Sigmoid colon (tissue), 4 donors: ENCODE data around the gene GDPD1.

Source experiments
- CTCF ChIP-seq, 4 experiments: fragments of 450-650 bp in 3 of 4; fragments of 200-600 bp in 1 of 4; IDR thresholded peaks; one replicate each; pipeline ENCODE4 v1.5.1; 2016 to 2019; ENCODE audit warnings: antibody characterized with exemption in 4 of 4, mild to moderate bottlenecking in 3 of 4, moderate library complexity in 2 of 4
- EP300 ChIP-seq, 4 donors: sonication (generic); formaldehyde crosslinking; IDR thresholded peaks; one replicate each; pipeline ENCODE4 v1.6.1; 2017; ENCODE audit warnings: antibody characterized with exemption in 4 of 4
- POLR2A ChIP-seq, 2 donors: fragments of 450-650 bp; IDR thresholded peaks; one replicate each; pipeline ENCODE4 v1.6.1; 2016; ENCODE audit warnings: antibody characterized with exemption in 2 of 2, mild to moderate bottlenecking in 2 of 2, moderate library complexity in 2 of 2

GRCh38 chr17:59180626-59181025 is 39.7 kb upstream of the GDPD1 start:
- TF ChIP-seq CTCF (IDR thresholded peaks at IDR 0.05) (no peak), EP300 (IDR thresholded peaks at IDR 0.05) (no peak), POLR2A (IDR thresholded peaks at IDR 0.05) (no peak)
